D721Med (cell line): Measurements from ENCODE around the gene C6orf141.

Experiments used
- DNase-seq: peaks from one replicate; pipeline ENCODE4 v3.0.0; 2011; ENCODE audit warnings: low spot score; ENCODE audit not compliant: insufficient read length
- FAIRE-seq: peaks from 2 replicates; lab custom pipeline; 2011; peaks lifted over from hg19 to GRCh38; lab: Jason Lieb, UNC
- TF ChIP-seq, protein P1 (sequence below): IDR thresholded peaks from 2 replicates; pipeline ENCODE4 v1.5.1; 2012; ENCODE audit warnings: mild to moderate bottlenecking, control low read depth; ENCODE audit not compliant: insufficient read depth; ENCODE audit errors: missing control alignments

Gene C6orf141

DNA sequence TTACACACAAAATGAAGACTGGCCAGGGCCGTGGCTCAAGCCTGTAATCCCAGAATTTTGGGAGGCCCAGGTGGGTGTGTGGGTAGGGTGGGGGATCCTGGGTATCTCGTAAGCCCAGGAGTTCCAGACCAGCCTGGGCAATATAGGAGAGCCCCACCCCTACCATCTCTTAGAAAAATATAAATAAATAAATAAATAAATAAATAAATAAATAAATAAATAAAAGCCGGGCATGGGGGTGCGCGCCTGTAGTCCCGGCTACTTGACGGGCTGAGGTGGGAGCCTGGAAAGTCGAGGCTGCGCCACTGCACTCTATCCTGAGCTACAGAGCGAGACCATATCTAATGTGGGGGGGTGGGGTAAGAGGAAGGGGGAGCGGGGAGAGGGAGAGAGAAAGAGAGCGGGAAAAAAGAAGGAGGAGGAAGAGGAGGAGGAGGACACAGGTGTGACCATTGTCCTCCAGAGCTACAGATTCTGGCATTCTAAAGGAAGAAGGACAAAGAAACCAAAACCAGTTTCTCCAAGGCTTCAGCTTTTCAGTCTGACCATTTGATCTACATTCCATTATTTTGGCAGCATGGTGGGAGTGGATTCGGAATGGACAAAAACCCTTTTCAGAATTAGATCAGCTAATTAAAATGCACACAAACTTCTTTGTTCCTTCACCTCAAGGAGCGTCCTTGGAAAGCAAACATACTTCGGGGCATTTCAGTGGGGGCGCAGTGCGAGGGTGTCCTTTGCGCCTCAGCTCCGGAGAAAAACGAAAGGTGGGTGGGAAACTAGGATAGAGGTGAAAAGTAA, 577 bp upstream of the C6orf141 start:
- DNase-seq, result no peak
- TF ChIP-seq, protein P1, sequence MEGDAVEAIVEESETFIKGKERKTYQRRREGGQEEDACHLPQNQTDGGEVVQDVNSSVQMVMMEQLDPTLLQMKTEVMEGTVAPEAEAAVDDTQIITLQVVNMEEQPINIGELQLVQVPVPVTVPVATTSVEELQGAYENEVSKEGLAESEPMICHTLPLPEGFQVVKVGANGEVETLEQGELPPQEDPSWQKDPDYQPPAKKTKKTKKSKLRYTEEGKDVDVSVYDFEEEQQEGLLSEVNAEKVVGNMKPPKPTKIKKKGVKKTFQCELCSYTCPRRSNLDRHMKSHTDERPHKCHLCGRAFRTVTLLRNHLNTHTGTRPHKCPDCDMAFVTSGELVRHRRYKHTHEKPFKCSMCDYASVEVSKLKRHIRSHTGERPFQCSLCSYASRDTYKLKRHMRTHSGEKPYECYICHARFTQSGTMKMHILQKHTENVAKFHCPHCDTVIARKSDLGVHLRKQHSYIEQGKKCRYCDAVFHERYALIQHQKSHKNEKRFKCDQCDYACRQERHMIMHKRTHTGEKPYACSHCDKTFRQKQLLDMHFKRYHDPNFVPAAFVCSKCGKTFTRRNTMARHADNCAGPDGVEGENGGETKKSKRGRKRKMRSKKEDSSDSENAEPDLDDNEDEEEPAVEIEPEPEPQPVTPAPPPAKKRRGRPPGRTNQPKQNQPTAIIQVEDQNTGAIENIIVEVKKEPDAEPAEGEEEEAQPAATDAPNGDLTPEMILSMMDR, result no peak
- FAIRE-seq, result no peak

DNA sequence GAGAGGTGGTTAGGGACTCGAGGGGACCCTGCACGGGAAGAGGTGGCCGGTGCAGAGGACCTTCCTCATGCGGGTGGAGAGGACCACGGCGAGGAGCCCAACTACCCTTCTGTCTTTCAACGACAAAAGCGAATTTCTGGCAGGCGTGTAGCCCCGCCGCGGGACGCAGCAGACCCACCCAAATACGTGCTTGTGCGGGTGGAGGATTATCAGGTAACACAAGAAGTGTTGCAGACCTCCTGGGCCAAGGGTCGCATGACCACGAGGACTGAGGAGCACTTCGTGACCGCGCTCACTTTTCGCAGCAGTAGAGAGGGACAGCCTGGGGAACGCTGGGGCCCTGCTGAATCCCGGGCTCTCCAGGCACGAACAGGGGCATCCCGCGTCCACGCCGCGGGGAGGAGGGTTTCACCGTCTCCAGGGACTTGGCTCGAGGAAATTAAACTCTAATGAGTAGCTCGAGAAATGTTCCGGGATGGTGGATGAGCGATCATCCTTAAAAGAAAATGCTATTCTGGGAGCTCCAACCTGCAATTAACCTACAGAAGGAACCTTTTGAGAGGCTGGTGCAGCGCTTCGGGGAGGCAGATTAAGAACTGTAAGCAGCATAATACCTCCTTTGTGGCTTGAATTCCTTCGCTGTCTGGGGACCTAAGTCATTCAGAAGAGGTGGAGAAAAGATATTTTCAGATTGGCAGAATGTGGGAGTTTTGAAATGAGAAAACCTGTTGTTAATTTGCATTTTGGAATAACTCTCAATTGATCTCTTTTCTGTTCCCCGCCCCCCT, 804 bp downstream of the C6orf141 start:
- TF ChIP-seq, protein P1, result no peak
- FAIRE-seq, result no peak
- DNase-seq, result no peak

DNA sequence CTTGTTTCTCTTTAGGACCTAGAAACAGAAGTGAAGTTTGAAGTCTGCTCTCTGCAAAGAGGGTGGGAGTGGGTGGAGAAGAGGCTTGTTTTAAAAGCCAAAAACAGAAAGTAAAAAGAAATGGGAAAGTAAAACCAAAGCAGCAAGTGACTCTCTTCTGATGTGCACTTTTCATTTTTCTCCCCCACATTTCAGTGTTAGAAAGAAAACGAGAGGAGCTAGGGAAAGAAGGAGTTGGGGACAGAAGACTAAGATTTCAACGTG, 1.3 kb downstream of the C6orf141 start:
- DNase-seq (no peak), FAIRE-seq (no peak)
- TF ChIP-seq, protein P1, result no peak

DNA sequence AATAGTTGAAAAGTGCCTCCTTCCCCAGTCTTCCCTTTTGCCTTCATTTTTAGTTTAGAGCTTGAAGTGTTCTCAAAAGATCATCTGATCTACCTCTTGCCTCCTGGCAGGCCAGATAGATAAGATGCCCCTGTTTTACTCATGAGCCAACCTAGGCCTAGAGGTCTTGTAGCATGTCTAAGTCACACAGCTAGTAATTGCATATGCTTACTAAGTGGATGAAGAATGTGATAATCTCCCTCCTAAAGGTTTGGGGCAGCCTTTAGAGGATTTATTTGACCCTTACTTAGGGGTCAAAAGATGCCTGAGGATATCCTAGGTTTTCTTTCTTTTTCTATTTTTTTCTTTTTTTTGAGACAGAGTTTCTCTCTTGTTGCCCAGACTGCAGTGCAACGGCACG, 2.1 kb downstream of the C6orf141 start:
- FAIRE-seq, result no peak
- DNase-seq, result no peak
- TF ChIP-seq, protein P1, result no peak

DNA sequence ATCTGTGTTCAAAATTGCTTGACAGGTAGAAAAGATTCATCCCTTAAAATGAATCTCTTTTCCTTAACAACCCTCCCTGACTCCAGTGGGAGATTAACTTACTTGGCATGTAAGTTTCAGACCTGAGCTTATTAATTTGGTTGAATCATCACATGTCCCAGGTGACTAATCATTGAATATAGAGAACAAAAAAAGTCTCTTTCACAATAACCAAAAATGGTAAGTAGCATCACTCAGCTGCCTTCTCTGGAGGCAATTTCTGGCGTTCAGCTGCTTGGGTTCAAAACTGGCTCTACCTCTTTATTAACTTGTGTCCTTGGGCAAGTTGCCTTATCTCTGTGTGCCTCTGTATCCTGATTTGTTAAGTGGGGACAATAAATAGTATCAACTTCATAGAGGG, 2.9 kb downstream of the C6orf141 start:
- FAIRE-seq (no peak), DNase-seq (no peak)
- TF ChIP-seq, protein P1, result no peak

DNA sequence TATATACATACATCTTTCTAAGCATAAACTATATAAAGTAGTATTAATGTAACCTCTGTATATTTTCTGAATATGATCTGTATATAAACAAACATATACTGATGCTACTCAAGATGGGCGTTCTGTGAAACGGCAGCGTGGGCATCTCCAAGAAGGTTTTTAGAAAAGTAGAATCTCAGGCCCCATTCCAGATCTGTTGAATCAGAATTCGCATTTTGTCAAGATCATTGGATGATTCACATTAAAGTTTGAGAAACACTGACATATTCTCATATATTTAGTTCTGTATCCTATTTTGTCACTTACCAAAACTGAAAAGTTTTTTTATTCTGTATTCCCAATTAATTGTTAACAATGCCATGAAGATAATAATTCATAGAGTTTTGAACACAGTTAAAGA, 5.5 kb downstream of the C6orf141 start:
- DNase-seq (no peak), FAIRE-seq (no peak)
- TF ChIP-seq, protein P1, result no peak

DNA sequence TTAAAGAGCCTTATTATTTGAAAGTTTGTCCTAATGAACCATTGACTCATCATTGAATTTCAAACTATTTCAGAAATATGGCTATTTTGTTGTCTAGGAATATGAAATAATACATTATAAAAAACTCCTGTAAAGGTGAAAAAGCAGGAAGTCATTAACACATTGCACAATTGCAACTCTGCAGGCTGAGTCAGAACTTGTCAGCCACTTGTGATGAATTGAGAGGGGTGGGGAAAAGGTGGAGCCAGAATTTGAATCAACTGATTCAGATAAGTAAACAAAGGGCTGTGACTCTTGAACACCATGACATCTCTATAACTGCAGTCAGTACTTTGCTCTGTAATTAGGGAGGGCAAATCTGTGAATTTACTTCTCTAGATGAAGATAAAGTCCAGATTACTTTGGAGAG, 6.0 kb downstream of the C6orf141 start:
- TF ChIP-seq, protein P1, result no peak
- DNase-seq (no peak), FAIRE-seq (no peak)
